Activated effector memory CD4-positive, alpha-beta T cell treated with Interleukin-2 at 50 U/mL for 16 hours (primary cell): ENCODE measurements around the gene SRPRA.
A peak's percentile ranks its signal among the peaks of the same experiment; 100 is the strongest.
"Not testable (repeated sequence)": the region's sequence is repeated elsewhere in the genome, so short reads cannot be mapped to it uniquely, and the experiment has no call there.

Experiments
- DNase-seq: peaks from one replicate; pipeline ENCODE4 v3.0.0-alpha.2; 2020

Gene SRPRA, protein sequence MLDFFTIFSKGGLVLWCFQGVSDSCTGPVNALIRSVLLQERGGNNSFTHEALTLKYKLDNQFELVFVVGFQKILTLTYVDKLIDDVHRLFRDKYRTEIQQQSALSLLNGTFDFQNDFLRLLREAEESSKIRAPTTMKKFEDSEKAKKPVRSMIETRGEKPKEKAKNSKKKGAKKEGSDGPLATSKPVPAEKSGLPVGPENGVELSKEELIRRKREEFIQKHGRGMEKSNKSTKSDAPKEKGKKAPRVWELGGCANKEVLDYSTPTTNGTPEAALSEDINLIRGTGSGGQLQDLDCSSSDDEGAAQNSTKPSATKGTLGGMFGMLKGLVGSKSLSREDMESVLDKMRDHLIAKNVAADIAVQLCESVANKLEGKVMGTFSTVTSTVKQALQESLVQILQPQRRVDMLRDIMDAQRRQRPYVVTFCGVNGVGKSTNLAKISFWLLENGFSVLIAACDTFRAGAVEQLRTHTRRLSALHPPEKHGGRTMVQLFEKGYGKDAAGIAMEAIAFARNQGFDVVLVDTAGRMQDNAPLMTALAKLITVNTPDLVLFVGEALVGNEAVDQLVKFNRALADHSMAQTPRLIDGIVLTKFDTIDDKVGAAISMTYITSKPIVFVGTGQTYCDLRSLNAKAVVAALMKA

DNA sequence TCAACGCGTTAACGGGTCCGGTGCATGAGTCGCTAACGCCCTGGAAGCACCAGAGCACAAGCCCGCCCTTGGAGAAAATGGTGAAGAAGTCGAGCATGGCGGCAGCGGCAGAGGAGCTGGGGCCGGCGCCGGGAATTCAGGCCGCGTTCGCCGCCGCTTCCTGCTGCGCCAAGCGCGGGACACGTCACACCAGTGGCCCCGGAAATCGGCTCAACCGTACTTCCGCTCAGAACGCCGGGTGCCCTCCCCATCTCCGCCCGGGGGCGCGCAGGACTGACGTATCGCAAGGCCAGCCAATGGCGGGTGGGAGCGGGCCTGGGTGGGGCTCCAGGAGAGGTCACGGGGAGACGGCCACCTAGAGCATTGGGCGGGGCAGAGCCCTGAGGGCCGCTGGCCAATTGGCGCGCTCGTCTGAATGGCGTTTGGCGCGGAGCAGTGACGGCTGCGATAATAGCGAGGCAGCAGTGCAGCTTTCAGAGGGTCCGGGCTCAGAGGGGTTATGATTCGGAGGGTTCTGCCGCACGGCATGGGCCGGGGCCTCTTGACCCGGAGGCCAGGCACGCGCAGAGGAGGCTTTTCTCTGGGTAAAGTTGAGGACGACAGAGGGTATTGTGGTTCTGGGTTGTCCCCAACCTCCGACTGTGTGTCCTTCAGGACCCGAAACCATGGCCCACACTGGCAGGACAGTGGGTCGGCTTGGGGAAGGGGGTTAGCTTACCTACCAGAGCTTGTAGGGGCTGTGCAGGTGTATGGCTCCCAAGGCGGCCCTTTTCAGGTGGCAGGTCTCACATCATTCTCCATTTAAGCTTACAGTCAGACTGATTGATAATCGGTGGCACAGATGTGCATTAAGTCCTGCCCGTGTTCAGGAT lies at the start of gene SRPRA, which contains the start of gene FOXRED1:
Gene SRPRA (minus strand): TSS at position 188 of the 872 bp plus-strand sequence. CDS start 91 bp downstream, at position 97.
Gene FOXRED1 (plus strand): TSS at position 447 of the 872 bp plus-strand sequence. CDS start 53 bp downstream, at position 500.
- DNase-seq: peak; percentile 100

DNA sequence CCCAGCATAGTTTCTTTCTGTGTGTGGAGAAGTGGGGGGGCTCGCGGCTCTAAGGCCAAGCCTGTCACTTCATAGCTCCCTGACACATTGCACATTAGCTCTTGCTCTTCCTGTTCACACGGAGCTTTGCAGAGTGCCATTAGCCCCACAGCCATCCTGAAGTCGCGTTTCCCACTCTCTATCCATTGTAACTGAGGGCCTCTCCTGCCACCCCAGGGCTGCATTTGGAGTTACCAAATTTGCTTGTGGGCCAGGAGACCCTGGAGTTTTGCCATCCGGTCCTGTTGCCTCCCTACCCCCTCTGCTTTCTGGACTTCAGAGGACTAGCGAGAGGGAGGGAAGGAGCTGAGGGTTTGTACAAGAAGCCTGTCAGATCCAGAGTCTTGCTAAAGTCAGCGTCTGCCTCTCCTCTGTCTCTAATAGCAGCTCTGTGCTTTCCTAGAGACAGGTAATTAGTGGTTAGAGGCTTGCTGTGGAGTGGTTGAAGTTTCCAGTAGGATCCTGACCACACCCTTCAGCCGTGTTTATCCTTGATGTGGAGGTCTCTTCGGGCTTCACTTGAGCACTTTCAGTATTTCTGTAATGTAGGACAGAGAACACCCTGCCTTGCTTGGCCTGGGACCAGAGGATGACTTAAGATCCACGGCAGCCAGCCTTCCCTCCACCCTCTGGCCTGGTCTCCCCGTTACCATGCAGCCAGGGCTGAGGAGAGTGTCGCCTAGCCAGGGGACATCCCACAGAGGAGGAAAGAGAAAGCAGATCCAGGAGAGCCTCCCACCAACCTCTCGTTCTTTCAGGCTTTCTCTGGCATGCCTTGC lies 49.3 kb upstream of the SRPRA start:
- DNase-seq: no peak

DNA sequence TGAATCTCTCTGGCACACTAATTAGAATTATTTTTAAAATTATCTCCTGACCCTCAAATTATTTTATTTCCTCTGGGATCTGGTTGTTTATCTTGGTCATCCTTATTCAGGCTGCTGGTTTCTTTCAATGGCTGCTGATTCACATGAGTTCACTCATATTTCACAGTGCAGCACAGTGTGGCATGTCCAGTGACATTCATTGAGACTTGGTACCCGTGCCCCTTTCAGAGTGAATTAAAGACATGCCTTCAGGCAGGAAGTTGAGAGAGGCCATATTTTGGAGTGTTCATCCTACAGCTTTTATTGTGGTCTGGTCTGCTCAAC lies 48.7 kb upstream of the SRPRA start:
- no peak for DNase-seq

DNA sequence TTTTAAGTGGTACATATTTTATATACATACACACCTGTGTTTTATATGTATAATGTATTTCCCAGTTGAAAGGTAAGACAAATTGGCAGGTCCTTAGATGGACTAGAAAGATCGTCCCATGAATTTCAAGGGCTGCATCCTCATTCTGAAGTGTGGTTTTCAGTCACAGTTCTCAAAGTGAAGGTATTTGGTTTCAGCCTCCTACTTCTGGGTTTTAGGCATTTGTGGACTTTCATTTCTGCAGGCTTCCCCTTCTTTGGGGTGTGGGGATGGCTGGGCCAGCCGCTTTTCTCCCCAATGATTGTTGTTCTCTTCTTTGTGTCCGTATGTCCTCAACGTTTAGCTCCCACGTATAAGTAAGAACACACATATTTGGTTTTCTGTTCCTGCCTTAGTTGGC lies 45.1 kb upstream of the SRPRA start:
- no peak for DNase-seq

DNA sequence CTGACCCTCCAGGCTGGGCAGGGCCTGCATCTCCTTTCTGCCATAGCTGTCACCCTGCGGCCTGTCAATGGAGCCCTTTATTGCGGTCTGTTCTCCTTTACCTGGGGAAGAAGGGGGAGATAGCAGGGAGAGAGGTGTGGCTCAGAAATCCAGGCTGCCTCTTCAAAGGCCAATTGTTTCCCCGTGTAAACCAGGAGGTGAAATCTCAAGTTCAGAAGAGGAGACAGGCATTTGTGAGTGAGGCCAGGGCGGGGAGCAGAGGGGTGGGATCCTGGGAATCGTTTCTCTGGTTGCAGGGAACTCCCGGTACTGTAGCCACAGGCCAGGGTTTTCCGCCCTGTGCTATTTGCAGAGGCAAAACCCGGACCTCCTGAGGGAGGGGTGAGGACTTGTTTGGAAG lies 44.3 kb upstream of the SRPRA start:
- no peak for DNase-seq

DNA sequence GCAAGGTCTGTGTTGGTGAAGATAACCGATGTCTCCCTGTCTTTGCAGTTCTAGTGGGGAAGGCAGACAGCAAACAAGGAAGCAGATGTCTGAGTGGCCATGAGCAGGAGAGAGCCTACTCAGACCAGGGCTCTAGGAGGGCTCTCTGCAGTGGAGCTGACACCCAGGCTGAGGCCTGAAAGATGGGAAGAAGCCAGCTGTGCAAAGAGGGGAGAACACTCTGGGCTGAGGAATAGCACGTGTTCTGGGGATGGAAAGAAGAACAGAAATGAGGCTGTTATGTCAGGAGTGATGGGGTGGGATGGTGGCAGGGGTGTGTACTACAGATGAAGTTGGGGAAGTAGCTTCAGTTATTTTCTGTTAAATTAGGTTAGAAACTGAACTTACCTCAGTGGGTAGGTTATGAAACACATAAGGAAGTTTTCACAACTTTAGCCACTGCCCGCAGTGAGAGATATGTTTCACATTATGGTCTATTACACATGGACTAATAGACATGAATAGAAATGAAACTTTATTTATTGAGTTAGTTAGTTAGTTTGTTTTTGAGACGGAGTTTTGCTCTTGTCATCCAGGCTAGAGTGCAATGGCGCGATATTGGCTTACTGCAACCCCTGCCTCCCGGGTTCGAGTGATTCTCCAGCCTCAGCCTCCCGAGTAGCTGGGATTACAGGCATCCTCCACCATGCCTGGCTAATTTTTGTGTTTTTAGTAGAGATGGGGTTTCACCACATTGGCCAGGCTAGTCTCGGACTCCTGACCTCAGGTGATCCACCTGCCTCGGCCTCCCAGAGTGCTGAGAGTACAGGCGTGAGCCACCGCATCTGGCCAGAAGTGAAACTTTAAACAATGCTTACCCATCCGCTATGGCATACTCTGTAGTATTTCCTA lies 43.0 kb upstream of the SRPRA start:
- DNase-seq: no peak

DNA sequence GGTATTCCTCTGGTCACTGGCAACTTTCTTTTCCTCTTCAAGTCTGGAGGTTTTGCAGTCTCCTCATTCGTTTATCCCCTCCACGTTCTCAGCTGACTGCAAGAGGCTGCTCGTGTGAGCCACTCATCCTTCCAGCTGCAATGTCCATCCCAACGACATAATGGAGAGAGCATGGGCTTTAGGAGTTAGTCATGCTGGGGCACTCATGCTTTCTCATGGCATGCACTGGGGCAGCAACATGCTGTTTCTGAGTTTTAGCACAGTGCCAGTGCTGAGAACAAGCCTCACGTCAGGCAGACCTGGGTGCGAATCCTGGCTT lies 42.3 kb upstream of the SRPRA start:
- DNase-seq: no peak

DNA sequence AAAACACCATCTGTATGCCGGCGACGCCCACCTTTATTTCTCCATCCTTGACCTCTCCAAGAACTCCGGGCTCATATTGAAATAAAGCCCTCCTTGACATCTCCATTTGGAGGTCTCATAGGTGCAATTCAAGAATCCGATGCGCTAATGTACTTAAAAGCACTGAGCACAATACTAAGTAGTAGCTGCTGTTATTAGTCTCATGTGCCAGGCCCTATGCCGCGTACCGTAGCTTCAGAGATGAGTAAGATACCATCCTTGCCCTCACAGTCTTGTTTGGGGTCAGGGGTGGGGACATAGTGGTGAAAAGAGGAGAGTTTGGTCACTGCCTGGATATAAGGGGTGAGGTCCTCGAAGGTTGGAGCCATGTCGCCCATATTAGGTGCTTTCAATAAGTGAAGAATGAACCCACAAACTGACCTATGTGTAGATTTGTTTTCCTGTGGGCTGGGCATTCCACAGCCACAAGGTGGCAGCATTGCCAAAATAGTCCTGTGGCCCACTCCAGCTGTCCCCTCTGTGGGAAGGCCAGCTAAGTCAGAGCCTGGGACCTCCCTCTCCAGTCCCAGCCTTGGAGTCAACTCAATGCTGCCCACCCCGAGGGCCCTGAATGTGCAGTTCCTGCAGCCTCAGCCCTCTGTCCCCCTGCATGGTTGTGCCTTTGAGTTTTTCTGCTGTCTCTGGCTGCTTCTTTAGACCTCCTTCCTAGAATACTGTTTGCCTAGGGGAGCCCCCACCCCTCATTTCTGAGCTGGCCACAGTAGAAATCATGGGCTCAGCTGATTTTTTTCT lies 41.7 kb upstream of the SRPRA start:
- DNase-seq: peak; percentile 37

DNA sequence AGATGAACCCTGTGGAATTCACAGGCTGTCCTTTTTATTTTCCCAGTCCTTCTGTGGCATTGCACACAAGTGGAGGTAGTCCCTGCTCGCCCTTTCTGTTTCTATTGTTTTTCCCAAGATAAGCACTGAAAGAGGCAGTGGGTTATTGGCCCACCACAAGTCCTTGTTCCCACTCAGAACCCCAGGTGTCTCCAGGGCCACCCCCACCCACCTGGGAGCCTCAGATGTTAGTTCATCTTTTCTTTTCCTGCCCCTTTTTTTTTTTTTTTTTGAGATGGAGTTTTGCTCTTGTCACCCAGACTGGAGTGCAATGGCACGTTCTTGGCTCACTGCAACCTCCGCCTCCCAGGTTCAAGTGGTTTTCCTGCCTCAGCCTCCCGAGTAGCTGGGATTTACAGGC lies 40.1 kb upstream of the SRPRA start:
- DNase-seq: not testable (repeated sequence)

DNA sequence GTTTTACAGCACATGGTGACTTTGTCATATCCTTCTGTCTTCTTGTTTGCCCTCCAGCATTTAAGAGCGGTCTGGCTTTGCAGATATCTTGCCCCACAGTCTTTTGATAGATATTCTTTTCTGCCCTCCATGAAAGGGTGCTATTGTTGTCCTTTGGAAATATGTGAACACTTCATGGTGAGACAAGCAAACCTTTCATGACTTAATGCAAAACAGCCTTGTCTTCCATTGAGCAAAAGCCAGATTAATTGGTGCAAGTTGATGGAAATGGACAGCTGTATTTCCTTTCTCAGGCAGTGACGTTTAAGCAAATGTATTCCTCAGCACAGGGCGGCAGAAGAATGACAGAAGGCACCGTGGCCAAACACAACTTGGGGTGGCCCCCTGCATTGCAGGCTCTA lies 39.6 kb upstream of the SRPRA start:
- DNase-seq: no peak

DNA sequence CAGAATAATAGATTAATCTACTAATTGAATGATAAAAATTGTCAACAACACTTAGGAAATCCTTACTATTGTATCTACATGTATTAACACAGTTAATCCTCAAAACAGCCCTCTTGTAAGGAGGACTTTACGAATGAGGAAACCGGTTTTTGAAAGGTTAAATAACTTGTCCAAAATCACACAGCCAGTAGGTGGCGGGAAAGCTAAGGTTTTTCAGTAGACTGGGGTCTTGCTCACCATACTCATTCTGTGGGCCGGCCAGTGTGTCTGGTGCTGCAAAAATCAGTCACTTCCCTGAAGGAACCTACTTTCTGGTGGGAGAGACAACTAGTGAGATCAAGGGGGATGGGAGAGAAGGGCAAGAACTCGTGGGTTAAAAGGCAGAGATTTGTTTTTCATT lies 39.0 kb upstream of the SRPRA start:
- DNase-seq: no peak

DNA sequence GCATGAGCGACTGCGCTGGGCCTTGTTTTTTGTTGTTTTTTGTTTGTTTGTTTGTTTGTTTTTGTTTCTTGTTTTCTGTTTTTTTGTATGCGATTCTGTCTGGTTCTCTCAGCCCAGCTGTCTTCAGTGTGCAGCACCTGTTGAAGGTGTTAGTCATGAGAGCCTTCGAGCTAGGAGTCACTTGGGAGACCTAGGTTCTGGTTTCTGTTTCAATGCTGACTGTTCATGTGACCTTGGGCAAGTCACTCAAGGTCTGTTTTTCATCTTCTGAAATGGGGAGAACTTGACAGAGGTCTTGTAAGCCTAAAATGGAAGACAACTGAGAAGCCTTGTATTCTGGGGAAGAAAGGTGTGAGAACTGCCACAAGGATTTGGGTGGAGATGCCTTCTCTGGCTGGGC lies 37.0 kb upstream of the SRPRA start:
- no peak for DNase-seq

DNA sequence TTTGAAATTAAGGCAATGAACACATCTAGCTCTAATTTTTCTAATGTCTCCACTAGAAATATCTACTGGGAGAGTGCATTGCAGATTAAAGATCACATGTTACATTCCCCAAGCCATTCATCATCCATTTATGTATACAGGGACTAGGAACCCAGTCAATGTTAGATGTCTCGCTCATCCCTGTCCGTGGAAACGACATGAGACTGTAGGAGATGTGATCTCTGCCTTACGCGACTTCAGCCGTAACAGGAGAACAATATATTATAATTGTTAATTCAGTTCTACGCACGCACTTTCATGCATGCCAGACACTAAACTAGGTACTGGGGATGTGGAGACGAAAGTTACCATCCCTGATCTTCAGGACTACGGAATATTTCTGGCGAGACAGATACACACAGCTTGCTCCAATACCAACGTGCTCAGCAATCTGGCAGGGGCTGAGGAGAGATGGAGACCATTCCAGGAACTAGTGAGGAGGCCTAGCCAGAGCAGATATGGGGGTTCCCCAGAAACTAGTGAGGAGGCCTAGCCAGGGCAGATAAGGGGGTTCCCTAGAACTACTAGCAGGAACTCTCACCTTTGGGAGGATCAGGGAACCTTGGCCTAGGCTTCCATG lies 35.9 kb upstream of the SRPRA start:
- no peak for DNase-seq

DNA sequence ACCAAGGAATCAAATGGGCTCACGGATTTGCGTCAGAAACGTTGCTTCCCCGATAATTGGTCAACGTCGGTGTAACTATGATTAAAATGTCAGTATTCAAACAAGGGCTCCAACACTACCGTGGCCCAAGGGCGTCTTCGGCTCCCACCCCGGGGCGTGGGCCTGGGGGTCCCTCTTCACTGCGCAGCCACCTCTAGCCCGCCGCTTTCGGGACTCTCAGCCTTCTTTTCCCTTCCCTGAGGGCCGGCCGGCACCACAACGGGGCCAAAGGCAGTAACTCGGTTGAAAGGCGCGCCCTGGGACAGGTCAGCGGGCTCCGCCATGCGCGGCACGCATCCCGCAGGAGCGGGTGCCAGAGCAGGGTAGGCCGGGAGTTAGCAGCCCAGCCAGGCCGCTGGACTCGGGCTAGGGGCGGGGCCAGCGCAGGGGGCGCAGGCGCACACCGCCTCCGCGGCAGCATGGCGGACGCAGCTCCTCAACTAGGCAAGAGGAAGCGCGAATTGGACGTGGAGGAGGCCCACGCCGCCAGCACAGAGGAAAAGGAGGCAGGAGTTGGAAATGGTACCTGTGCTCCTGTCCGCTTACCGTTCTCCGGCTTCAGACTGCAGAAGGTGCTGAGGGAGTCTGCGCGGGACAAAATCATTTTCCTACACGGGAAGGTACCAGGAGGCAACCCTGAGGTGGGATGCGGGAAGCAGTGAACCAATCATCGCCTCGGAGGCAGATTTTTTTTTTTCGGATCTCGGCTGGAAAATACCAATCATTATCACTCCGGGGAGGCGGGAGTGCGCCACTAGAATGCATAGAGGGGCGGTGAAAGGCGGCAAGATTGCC lies 35.1 kb upstream of the SRPRA start, which contains the start of gene DCPS:
Gene DCPS (plus strand): TSS at position 438 of the 834 bp plus-strand sequence. CDS start 21 bp downstream, at position 459.
- DNase-seq: peak; percentile 82

DNA sequence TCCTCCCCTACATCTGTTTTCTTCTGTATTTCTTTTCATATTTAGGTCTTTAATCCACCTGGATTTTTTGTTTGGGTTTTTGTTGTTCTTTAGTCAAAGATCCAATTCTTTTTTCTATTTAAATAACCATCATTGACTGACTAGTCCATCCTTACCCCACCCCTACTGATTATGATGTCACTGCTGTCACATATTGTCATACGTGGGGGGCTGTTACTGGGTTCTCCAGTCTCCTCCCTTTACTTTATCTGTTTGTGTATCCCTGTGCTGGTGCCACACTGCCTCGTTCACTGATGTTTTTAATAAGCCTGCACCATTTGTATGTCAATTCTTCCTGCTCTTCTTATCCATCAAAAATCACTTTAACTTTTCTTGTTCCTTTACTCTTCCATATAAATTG lies 28.3 kb upstream of the SRPRA start:
- no peak for DNase-seq

DNA sequence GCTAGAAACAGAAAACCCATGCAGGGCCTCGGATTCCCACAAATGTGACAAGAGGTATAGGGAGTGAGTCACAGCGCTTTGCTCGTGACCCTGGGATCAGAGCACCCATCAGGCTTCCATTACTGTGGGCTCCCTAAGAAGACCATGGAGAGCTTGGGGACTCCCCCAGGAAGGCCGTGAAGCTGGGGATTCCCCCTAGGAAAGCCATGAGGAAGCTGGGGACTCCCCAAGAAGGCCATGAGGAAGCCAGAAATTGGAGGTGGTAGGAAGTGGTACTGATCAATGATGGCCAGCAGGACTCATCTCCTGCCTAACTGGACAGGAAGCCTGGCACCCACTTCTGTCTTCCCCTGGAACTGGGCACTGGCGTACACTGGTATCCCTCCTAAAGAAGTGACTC lies 25.0 kb upstream of the SRPRA start:
- DNase-seq: no peak

DNA sequence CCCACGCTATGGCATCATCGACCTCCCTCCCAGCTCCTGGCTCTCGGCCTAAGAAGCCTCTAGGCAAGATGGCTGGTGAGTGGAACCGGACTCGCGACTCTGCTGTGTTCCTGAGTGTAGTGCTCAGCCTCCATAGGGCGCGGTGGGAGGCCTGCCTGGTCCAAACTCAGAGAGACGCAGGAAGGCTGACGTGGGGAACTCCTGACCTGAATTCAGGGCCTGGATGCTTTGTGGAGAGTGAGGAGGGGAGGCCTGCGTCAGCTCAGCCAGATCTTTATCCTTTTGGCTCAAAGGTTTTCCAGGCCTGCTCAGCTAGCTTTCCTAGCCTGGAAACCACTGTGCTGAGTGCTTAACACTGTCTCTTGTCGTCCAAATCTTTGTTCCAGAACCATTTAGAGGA lies 22.2 kb upstream of the SRPRA start:
- no peak for DNase-seq

DNA sequence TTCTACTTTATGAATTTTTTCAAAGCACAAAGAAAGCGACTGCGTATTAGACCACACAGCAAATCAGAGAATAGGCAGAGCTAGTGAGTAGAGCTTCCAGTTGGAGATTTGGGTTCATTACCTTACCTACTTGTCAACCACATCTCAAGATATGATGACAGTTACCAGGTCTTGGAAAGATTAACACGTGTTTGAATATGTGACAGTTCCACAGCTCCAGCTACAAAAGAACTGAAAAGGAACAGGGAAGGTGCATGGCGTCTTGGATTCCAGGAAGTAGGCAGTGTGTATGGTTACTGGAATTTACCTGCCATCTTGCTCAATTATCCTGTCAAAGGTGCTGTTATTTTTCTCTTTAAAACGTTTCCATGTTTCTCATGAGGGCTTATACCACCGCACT lies 19.5 kb upstream of the SRPRA start:
- DNase-seq: no peak

DNA sequence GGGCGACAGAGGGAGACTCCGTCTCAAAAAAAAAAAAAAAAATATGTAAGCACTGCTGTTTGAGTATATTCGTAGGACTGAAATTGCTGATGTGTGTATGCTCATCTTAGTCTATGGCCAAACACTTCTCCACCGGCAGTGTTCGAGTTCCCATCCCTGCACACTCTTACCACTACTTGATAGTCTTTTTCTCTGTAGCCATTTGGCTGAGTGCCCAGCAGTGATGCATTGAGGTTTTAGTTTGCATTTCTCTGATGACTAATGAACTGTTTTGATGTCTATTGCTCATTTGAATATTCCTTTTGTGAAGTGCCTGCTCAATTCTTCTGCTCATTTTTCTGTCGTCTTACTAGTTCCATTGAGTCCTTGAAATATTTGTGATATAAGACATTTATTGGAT lies 16.1 kb upstream of the SRPRA start:
- peak; percentile 70 for DNase-seq
